Gastrocnemius medialis (tissue), 4 donors: Measurements from ENCODE around the gene OR4D11. TPM values are rescaled to one million over a fixed set of nuclear protein-coding genes. Genes with fewer than 3 reads are reported as not detected.

Experiments used
- ATAC-seq, 2 donors: fragments of 150-250 bp; one replicate each; pipeline ENCODE4 v1.9.1; 2016
- DNase-seq, 2 donors: peaks; one replicate each; pipeline ENCODE4 v3.0.0-alpha.2; 2019
- H3K27ac ChIP-seq, 4 donors: fragments of 200-600 bp; sonication (generic); 1 replicate in 1 of 4; 2 replicates in 3 of 4; pipeline ENCODE4 v1.5.1; 2016 to 2018; ENCODE audit warnings: mild to moderate bottlenecking in 2 of 4, moderate library complexity in 1 of 4
- H3K27me3 ChIP-seq, 3 donors: fragments of 200-600 bp; sonication (generic) in 2 of 3; 1 replicate in 1 of 3; 2 replicates in 2 of 3; pipeline versions ENCODE4 v1.5.1 to v1.6.0; 2016 to 2019; ENCODE audit warnings: mild to moderate bottlenecking in 1 of 3, moderate library complexity in 1 of 3
- H3K36me3 ChIP-seq, 2 donors: fragments of 200-600 bp; sonication (generic) in 1 of 2; one replicate each; pipeline ENCODE4 v1.5.1; 2017 to 2018
- H3K4me1 ChIP-seq, 2 donors: fragments of 200-600 bp; sonication (generic) in 1 of 2; one replicate each; pipeline ENCODE4 v1.5.1; 2016 to 2017; ENCODE audit warnings: mild to moderate bottlenecking in 2 of 2
- H3K4me3 ChIP-seq, 4 donors: fragments of 200-600 bp; sonication (generic) in 3 of 4; 1 replicate in 1 of 4; 2 replicates in 3 of 4; pipeline ENCODE4 v1.5.1; 2016 to 2019; ENCODE audit warnings: mild to moderate bottlenecking in 2 of 4
- H3K9me3 ChIP-seq, 3 donors: fragments of 200-600 bp; sonication (generic) in 2 of 3; 1 replicate in 1 of 3; 2 replicates in 2 of 3; pipeline ENCODE4 v1.5.1; 2016 to 2019
- POLR2A ChIP-seq, 2 donors: fragments of 450-650 bp; IDR thresholded peaks; one replicate each; pipeline ENCODE4 v1.6.1; 2017; ENCODE audit warnings: antibody characterized with exemption in 2 of 2, mild to moderate bottlenecking in 2 of 2, moderate library complexity in 2 of 2
- in situ Hi-C, 4 donors: fragments of 200-750 bp; cut with MboI; loops; one replicate each; pipeline versions ENCODE4 v1.15.0 to v1.8.0; 2017; ENCODE audit warnings: low sequenced_read_pairs in 4 of 4
- intact Hi-C: fragments of 100-400 bp; cut with DNase I; formaldehyde crosslinking; loops from one replicate; pipeline ENCODE4 v1.15.1; 2023; ENCODE audit warnings: low total_unique reads
- total RNA-seq, 4 donors: library from RNA; depleted of rRNA; stranded (reverse); fragments of >200 nt; gene quantifications; one replicate each; pipeline versions ENCODE4 v1.1.0 to v1.2.3, GENCODE V29; 2016
- TF ChIP-seq, protein P1 (sequence below), 5 experiments: fragments of 450-650 bp in 3 of 5; fragments of 200-600 bp in 2 of 5; sonication (generic) in 2 of 5; IDR thresholded peaks in 4 of 5; conservative IDR thresholded peaks in 1 of 5; 1 replicate in 4 of 5; 2 replicates in 1 of 5; pipeline ENCODE4 v1.5.1; 2016 to 2019; ENCODE audit warnings: antibody characterized with exemption in 5 of 5, mild to moderate bottlenecking in 3 of 5, moderate library complexity in 3 of 5

OR4D11 gene
- total RNA-seq, 4 donors from 2014 or later: not detected

DNA sequence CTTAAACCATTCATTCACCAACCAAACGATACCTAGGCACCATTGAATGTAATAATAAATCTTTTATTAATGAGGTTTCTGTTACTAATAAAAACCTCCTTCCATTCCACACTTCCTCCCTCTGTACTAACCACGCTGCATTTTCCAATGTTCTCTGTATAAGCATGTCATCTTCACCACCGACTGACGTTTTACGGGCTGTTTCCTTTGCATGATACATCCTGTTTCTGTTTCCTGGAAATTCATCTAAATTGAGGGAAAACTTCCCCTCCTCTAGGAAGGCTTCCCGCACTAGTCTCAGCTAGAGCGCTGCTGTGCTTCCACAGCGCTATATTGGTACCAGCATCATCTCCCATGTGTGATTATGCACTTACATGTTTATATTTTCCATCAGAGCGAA, 28.2 kb upstream of the OR4D11 start:
- DNase-seq (no peak), ATAC-seq (no peak)
- no peaks in the 10 kb centered on the region for H3K36me3 ChIP-seq
- in situ Hi-C loops (no loop called here), intact Hi-C loops (no loop called here)
- no peak overlapping the region for H3K27ac ChIP-seq
- no peak overlapping the region for H3K4me3 ChIP-seq
- H3K27me3 ChIP-seq: no peaks in the 10 kb centered on the region
- no peaks in the 10 kb centered on the region for H3K4me1 ChIP-seq
- TF ChIP-seq, protein P1, sequence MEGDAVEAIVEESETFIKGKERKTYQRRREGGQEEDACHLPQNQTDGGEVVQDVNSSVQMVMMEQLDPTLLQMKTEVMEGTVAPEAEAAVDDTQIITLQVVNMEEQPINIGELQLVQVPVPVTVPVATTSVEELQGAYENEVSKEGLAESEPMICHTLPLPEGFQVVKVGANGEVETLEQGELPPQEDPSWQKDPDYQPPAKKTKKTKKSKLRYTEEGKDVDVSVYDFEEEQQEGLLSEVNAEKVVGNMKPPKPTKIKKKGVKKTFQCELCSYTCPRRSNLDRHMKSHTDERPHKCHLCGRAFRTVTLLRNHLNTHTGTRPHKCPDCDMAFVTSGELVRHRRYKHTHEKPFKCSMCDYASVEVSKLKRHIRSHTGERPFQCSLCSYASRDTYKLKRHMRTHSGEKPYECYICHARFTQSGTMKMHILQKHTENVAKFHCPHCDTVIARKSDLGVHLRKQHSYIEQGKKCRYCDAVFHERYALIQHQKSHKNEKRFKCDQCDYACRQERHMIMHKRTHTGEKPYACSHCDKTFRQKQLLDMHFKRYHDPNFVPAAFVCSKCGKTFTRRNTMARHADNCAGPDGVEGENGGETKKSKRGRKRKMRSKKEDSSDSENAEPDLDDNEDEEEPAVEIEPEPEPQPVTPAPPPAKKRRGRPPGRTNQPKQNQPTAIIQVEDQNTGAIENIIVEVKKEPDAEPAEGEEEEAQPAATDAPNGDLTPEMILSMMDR (IDR thresholded peaks at IDR 0.05 in 4 of 5, conservative IDR thresholded peaks at IDR 0.05 in 1 of 5): no peak
- H3K9me3 ChIP-seq: no peaks in the 10 kb centered on the region

DNA sequence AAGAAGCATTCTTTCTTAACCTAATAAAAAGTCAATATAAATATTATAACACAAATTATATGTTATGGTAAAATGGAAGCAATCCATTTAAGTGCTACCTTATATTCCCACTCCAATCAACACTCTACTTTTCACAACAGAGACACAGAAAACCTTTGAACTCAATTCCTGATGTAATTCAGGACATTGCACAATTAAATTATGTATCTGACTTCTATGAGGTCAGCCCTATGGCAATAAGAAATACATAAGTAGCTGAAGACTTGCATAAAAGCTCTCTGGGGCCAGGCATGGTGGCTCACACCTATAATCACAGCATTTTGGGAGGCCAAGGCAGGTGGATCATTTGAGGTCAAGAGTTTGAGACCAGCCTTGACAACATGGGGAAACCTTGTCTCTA, 23.5 kb upstream of the OR4D11 start:
- no peaks in the 10 kb centered on the region for H3K9me3 ChIP-seq
- TF ChIP-seq, protein P1 (IDR thresholded peaks at IDR 0.05 in 4 of 5, conservative IDR thresholded peaks at IDR 0.05 in 1 of 5): no peak
- TF ChIP-seq POLR2A (IDR thresholded peaks at IDR 0.05): no peak
- H3K27me3 ChIP-seq: no peaks in the 10 kb centered on the region
- H3K4me3 ChIP-seq: no peak overlapping the region
- DNase-seq (no peak), ATAC-seq (no peak)
- no peaks in the 10 kb centered on the region for H3K4me1 ChIP-seq
- H3K27ac ChIP-seq: no peak overlapping the region
- intact Hi-C loops (no loop called here), in situ Hi-C loops (no loop called here)
- H3K36me3 ChIP-seq: no peaks in the 10 kb centered on the region

DNA sequence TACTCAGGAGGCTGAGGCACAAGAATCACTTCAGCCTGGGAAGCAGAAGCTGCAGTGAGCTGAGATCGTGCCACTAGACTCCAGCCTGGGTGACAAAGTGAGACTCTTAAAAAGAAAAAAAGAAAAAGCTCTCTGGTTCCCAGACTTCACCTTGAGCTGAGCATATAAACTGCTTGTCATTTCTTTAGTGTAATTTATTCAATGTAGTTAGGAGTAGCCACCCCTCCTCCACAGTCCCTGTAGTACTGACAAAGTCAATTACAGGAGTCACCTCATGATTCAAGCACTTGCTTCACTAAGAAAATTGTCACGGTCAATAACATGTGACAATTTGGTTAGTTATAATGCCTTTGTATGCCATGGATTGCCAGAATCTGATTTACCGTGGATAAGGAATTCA, 23.0 kb upstream of the OR4D11 start:
- H3K9me3 ChIP-seq: no peaks in the 10 kb centered on the region
- in situ Hi-C loops: no loop called here
- no peaks in the 10 kb centered on the region for H3K27me3 ChIP-seq
- no peak overlapping the region for H3K27ac ChIP-seq
- H3K36me3 ChIP-seq: no peaks in the 10 kb centered on the region
- H3K4me3 ChIP-seq: no peak overlapping the region
- no peak for ATAC-seq
- H3K4me1 ChIP-seq: no peaks in the 10 kb centered on the region
- intact Hi-C loops: no loop called here
- no peak for TF ChIP-seq POLR2A (IDR thresholded peaks at IDR 0.05)
- TF ChIP-seq, protein P1 (IDR thresholded peaks at IDR 0.05 in 4 of 5, conservative IDR thresholded peaks at IDR 0.05 in 1 of 5): no peak
- DNase-seq: no peak

DNA sequence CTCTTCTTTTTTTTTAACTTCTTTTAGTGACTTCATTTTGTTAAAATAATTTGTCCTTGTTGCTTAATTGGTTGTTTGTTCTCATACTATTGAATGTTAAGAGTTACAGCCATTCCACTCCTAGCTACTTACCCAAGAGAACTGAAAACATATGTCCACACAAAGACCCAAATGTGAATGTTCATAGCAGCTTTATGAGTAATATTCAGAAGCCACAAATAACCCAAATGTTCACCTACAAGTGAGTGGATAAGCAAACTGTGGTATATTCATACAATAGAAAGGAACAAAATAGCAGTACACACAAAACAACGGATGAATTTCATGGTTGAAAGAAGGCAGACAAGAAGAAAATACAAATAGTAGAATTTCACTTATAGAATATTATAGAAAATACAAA, 1.4 kb upstream of the OR4D11 start:
- Histone ChIP-seq H3K27me3 (no peaks in the 10 kb centered on the region), H3K9me3 (no peaks in the 10 kb centered on the region), H3K27ac (no peak overlapping the region), H3K36me3 (no peaks in the 10 kb centered on the region), H3K4me1 (no peaks in the 10 kb centered on the region), H3K4me3 (no peak overlapping the region)
- in situ Hi-C loops (no loop called here), intact Hi-C loops (no loop called here)
- TF ChIP-seq, protein P1 (IDR thresholded peaks at IDR 0.05 in 4 of 5, conservative IDR thresholded peaks at IDR 0.05 in 1 of 5): no peak
- no peak for TF ChIP-seq POLR2A (IDR thresholded peaks at IDR 0.05)
- DNase-seq (no peak), ATAC-seq (no peak)

- no peak for TF ChIP-seq POLR2A (IDR thresholded peaks at IDR 0.05)
- TF ChIP-seq, protein P1 (IDR thresholded peaks at IDR 0.05 in 4 of 5, conservative IDR thresholded peaks at IDR 0.05 in 1 of 5): no peak
- in situ Hi-C loops: no loop called here
- no peak for ATAC-seq
Measured at GRCh38 chr11:59510941-59511589, 7.7 kb downstream of the OR4D11 start, which contains the start of gene OR4D9. OR4D9 (plus strand) TSS chr11:59511539; CDS start chr11:59514913, 3,374 bp downstream.

More at GRCh38 chr11:59510941-59511589, 7.7 kb downstream of the OR4D11 start, which contains the start of gene OR4D9:
- Histone ChIP-seq H3K9me3 (no peaks in the 10 kb centered on the region), H3K4me3 (no peak within 1 kb of the TSS), H3K27me3 (no peaks in the 10 kb centered on the region), H3K36me3 (no peaks in the 10 kb centered on the region), H3K27ac (no peak within 1 kb of the TSS), H3K4me1 (no peaks in the 10 kb centered on the region)
- intact Hi-C loops: no loop called here
- DNase-seq: no peak
